H1 (cell line): ENCODE results near the gene GAB2. TPM values are rescaled to one million over a fixed set of nuclear protein-coding genes. Genes with fewer than 3 reads are reported as not detected.

Experiments used
- ASH2L ChIP-seq: fragments of 200-600, 300-600 bp; sonication (generic); IDR thresholded peaks from one replicate; pipeline ENCODE4 v1.7.1; 2017; ENCODE audit warnings: low read length
- NRF1 ChIP-seq: IDR thresholded peaks from 2 replicates; pipeline ENCODE4 v1.6.1; 2011; ENCODE audit warnings: mild to moderate bottlenecking, low read depth, low read length, improper control_type of control experiment
- POLR2A ChIP-seq, 2 experiments: IDR thresholded peaks; 1 replicate in 1 of 2; 2 replicates in 1 of 2; pipeline ENCODE4 v1.6.1; 2011; ENCODE audit warnings: low read depth in 2 of 2, low read length in 2 of 2, mild to moderate bottlenecking in 2 of 2; ENCODE audit errors: control extremely low read depth in 1 of 2
- POU5F1 ChIP-seq: IDR thresholded peaks from 2 replicates; pipeline ENCODE4 v1.6.1; 2011; ENCODE audit warnings: low read depth, mild to moderate bottlenecking, low read length, moderate library complexity
- RFX5 ChIP-seq: IDR thresholded peaks from 2 replicates; pipeline ENCODE4 v1.6.1; 2011; ENCODE audit warnings: low read depth, low read length, improper control_type of control experiment, borderline replicate concordance
- polyA plus RNA-seq, 7 experiments: library from polyadenylated mRNA; depleted of rRNA in 3 of 7; stranded (reverse) in 5 of 7; unstranded in 2 of 7; fragments of >200 nt in 5 of 7; fragments of 200-250 nt in 2 of 7; gene quantifications; 1 replicate in 5 of 7; 2 replicates in 1 of 7; 4 replicates in 1 of 7; pipeline versions ENCODE4 v1.2.1 to v1.2.3, GENCODE V29; 2011 to 2013; ENCODE audit warnings: missing spikeins in 2 of 7, mixed read lengths in 2 of 7
- total RNA-seq: library from RNA; stranded (reverse); fragmentation: NEBNext Ultra II Directional; extraction: Animal tissue kit (Norgen Biotek cat#: 25700); gene quantifications from 2 replicates; pipeline ENCODE4 v1.2.1, GENCODE V29; 2021

The GAB2 gene
- total and polyA plus RNA-seq, 2 of the 8 experiments (the other 6 are each of a cell fraction or from before 2014, with no cell fraction given): 6.3 to 14.0 TPM

DNA sequence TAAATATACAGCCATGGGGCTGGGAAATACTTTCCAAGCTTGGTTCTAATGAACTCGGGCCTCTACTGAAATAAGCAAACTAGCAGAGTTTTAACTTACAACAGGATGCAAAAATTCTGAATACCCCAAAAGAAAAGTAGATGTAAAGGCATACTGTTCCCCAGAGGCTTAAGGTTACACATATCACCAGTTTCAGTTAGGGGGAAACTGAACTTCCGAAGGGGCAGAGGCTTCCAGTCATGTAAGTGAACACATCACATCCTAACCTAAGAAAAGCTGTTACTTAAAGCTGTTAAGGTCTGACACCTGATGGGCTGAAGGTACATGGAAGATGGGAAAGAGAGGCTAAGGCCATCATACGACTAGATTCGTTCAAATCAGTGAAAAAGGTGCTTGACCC is 2.3 kb downstream of the GAB2 start (continued):
- TF ChIP-seq POLR2A (IDR thresholded peaks at IDR 0.05; ENCODE audit: control extremely low read depth in 1 of 2, low read depth in 2 of 2, low read length in 2 of 2): no peak
- TF ChIP-seq POU5F1: no peak
- TF ChIP-seq NRF1: no peak
- no peak for TF ChIP-seq ASH2L
- no peak for TF ChIP-seq RFX5
